ENCODE measurements around the gene RREB1.
"Not testable (repeated sequence)": the region's sequence is repeated elsewhere in the genome, so short reads cannot be mapped to it uniquely, and the experiment has no call there.

Gene RREB1

GRCh38 chr6:7262746-7263518 lies 155.2 kb downstream of the RREB1 start:
- DNase-seq (ENCODE audit: low read depth, low spot score), result no peak

GRCh38 chr6:7263519-7263805 lies 155.7 kb downstream of the RREB1 start:
- not testable (repeated sequence) for DNase-seq (ENCODE audit: low read depth, low spot score)

- DNase-seq (ENCODE audit: low read depth, low spot score), result no peak
Measured at GRCh38 chr6:7264041-7264440, 156.3 kb downstream of the RREB1 start.

GRCh38 chr6:7264686-7265384 lies 157.1 kb downstream of the RREB1 start:
- no peak for DNase-seq (ENCODE audit: low read depth, low spot score)

- DNase-seq (ENCODE audit: low read depth, low spot score), result not testable (repeated sequence)
Measured at GRCh38 chr6:7265385-7265726, 157.6 kb downstream of the RREB1 start.

- DNase-seq (ENCODE audit: low read depth, low spot score), result no peak
Measured at GRCh38 chr6:7267071-7267465, 159.3 kb downstream of the RREB1 start.

GRCh38 chr6:7267466-7268091 lies 159.8 kb downstream of the RREB1 start:
- DNase-seq (ENCODE audit: low read depth, low spot score), result peak; percentile 77

GRCh38 chr6:7268362-7268761 lies 160.6 kb downstream of the RREB1 start:
- no peak for DNase-seq (ENCODE audit: low read depth, low spot score)

GRCh38 chr6:7268816-7269555 lies 161.2 kb downstream of the RREB1 start:
- DNase-seq (ENCODE audit: low read depth, low spot score), result no peak

- no peak for DNase-seq (ENCODE audit: low read depth, low spot score)
Measured at GRCh38 chr6:7269816-7270215, 162.1 kb downstream of the RREB1 start.

GRCh38 chr6:7270320-7271204 lies 162.8 kb downstream of the RREB1 start:
- DNase-seq (ENCODE audit: low read depth, low spot score), result no peak

GRCh38 chr6:7271205-7271534 lies 163.4 kb downstream of the RREB1 start:
- DNase-seq (ENCODE audit: low read depth, low spot score), result no peak

- no peak for DNase-seq (ENCODE audit: low read depth, low spot score)
Measured at GRCh38 chr6:7273709-7274108, 165.9 kb downstream of the RREB1 start.

GRCh38 chr6:7274525-7274924 lies 166.8 kb downstream of the RREB1 start:
- not testable (repeated sequence) for DNase-seq (ENCODE audit: low read depth, low spot score)

- DNase-seq (ENCODE audit: low read depth, low spot score), result no peak
Measured at GRCh38 chr6:7276199-7276524, 168.4 kb downstream of the RREB1 start.

GRCh38 chr6:7282097-7282906 lies 174.5 kb downstream of the RREB1 start:
- DNase-seq (ENCODE audit: low read depth, low spot score), result no peak

- DNase-seq (ENCODE audit: low read depth, low spot score), result no peak
Measured at GRCh38 chr6:7283676-7284075, 175.9 kb downstream of the RREB1 start.

GRCh38 chr6:7285416-7285815 lies 177.7 kb downstream of the RREB1 start:
- DNase-seq (ENCODE audit: low read depth, low spot score), result no peak

GRCh38 chr6:7290079-7290478 lies 182.3 kb downstream of the RREB1 start:
- DNase-seq (ENCODE audit: low read depth, low spot score), result no peak

- DNase-seq (ENCODE audit: low read depth, low spot score), result no peak
Measured at GRCh38 chr6:7292596-7293255, 185.0 kb downstream of the RREB1 start.
